Jurkat, Clone E6-1 (cell line): ENCODE results near the gene TTR.

Experiments
- DNase-seq: peaks from one replicate; pipeline ENCODE4 v3.0.0-alpha.2; 2011; ENCODE audit warnings: low read depth, low spot score
- H3K4me3 ChIP-seq: 2 replicates; pipeline ENCODE4 v1.5.1; 2011; ENCODE audit warnings: mild to moderate bottlenecking, low read length, control low read depth, moderate library complexity

The TTR gene

GRCh38 chr18:31576670-31577069 is 15.0 kb upstream of the TTR start:
- peak; percentile 44 for DNase-seq
- no peak overlapping the region for H3K4me3 ChIP-seq

- DNase-seq, result no peak
- no peak overlapping the region for H3K4me3 ChIP-seq
Observed at GRCh38 chr18:31577195-31577594, 14.5 kb upstream of the TTR start.

- DNase-seq, result no peak
- H3K4me3 ChIP-seq, result no peak overlapping the region
Observed at GRCh38 chr18:31578126-31578525, 13.6 kb upstream of the TTR start.

- DNase-seq, result no peak
- H3K4me3 ChIP-seq, result no peak overlapping the region
Observed at GRCh38 chr18:31579375-31579774, 12.3 kb upstream of the TTR start.

GRCh38 chr18:31581498-31582197 is 10.0 kb upstream of the TTR start:
- DNase-seq, result no peak
- no peak overlapping the region for H3K4me3 ChIP-seq

- H3K4me3 ChIP-seq, result no peak overlapping the region
- DNase-seq, result no peak
Observed at GRCh38 chr18:31583185-31583854, 8.4 kb upstream of the TTR start.

GRCh38 chr18:31585991-31586390 is 5.7 kb upstream of the TTR start:
- DNase-seq, result no peak
- H3K4me3 ChIP-seq, result no peak overlapping the region

GRCh38 chr18:31586616-31587015 is 5.1 kb upstream of the TTR start:
- no peak for DNase-seq
- H3K4me3 ChIP-seq, result no peak overlapping the region

- no peak overlapping the region for H3K4me3 ChIP-seq
- DNase-seq, result no peak
Observed at GRCh38 chr18:31587529-31587928, 4.1 kb upstream of the TTR start.

- DNase-seq, result no peak
- H3K4me3 ChIP-seq, result no peak overlapping the region
Observed at GRCh38 chr18:31590570-31590969, 1.1 kb upstream of the TTR start.

- no peak for DNase-seq
- H3K4me3 ChIP-seq, result no peak overlapping the region
Observed at GRCh38 chr18:31591113-31591512, 564 bp upstream of the TTR start.

GRCh38 chr18:31592506-31593157 is 955 bp downstream of the TTR start:
- DNase-seq, result no peak

GRCh38 chr18:31595121-31595771 is 3.6 kb downstream of the TTR start:
- no peak for DNase-seq
- H3K4me3 ChIP-seq, result no peak overlapping the region

More at GRCh38 chr18:31592506-31593157, 955 bp downstream of the TTR start:
- no peak overlapping the region for H3K4me3 ChIP-seq

GRCh38 chr18:31596081-31596872 is 4.6 kb downstream of the TTR start:
- DNase-seq, result no peak

GRCh38 chr18:31598021-31598805 is 6.5 kb downstream of the TTR start:
- DNase-seq, result no peak

More at GRCh38 chr18:31596081-31596872, 4.6 kb downstream of the TTR start:
- no peak overlapping the region for H3K4me3 ChIP-seq

GRCh38 chr18:31603315-31603714 is 11.6 kb downstream of the TTR start:
- no peak overlapping the region for H3K4me3 ChIP-seq
- DNase-seq, result no peak

More at GRCh38 chr18:31598021-31598805, 6.5 kb downstream of the TTR start:
- H3K4me3 ChIP-seq, result no peak overlapping the region

- DNase-seq, result no peak
- H3K4me3 ChIP-seq, result no peak overlapping the region
Observed at GRCh38 chr18:31606265-31606664, 14.6 kb downstream of the TTR start.

- DNase-seq, result no peak
- H3K4me3 ChIP-seq, result no peak overlapping the region
Observed at GRCh38 chr18:31607384-31607783, 15.7 kb downstream of the TTR start.
